Liver (tissue), 9 donors: ENCODE results near the gene FAM241A. TPM values are rescaled to one million over a fixed set of nuclear protein-coding genes. Genes with fewer than 3 reads are reported as not detected.

Experiments used
- DNase-seq: peaks from one replicate; pipeline ENCODE4 v3.0.0-alpha.2; 2017; ENCODE audit warnings: low spot score
- H3K27ac ChIP-seq, 2 donors: one replicate each; pipeline ENCODE4 v1.7.0; 2013; ENCODE audit warnings: inconsistent platforms in 2 of 2, low read length in 2 of 2, control low read depth in 1 of 2, low read depth in 1 of 2, mild to moderate bottlenecking in 1 of 2
- H3K27me3 ChIP-seq, 4 donors: one replicate each; pipeline versions ENCODE4 v1.6.1 to v1.7.0; 2013; ENCODE audit warnings: low read length in 3 of 4, inconsistent platforms in 1 of 4, mild to moderate bottlenecking in 1 of 4, moderate library complexity in 1 of 4; ENCODE audit not compliant: control insufficient read depth in 4 of 4, insufficient read depth in 4 of 4
- H3K36me3 ChIP-seq, 4 donors: one replicate each; pipeline versions ENCODE4 v1.6.1 to v1.7.0; 2013; ENCODE audit warnings: low read length in 3 of 4, mild to moderate bottlenecking in 3 of 4, low read depth in 1 of 4, moderate library complexity in 1 of 4; ENCODE audit not compliant: control insufficient read depth in 4 of 4, insufficient read depth in 3 of 4
- H3K4me1 ChIP-seq, 4 donors: one replicate each; pipeline versions ENCODE4 v1.6.1 to v1.7.0; 2013; ENCODE audit warnings: low read length in 3 of 4, mild to moderate bottlenecking in 3 of 4, moderate library complexity in 1 of 4; ENCODE audit not compliant: control insufficient read depth in 4 of 4, insufficient read depth in 4 of 4
- H3K4me3 ChIP-seq, 3 donors: one replicate each; pipeline versions ENCODE4 v1.6.1 to v1.7.0; 2013; ENCODE audit warnings: low read length in 3 of 3, control low read depth in 1 of 3, low read depth in 1 of 3, mild to moderate bottlenecking in 1 of 3
- H3K9ac ChIP-seq, 2 donors: one replicate each; pipeline ENCODE4 v1.7.0; 2013; ENCODE audit warnings: low read length in 2 of 2, mild to moderate bottlenecking in 2 of 2, moderate library complexity in 2 of 2, control low read depth in 1 of 2, low read depth in 1 of 2
- H3K9me3 ChIP-seq, 4 donors: one replicate each; pipeline versions ENCODE4 v1.6.1 to v1.7.0; 2013; ENCODE audit warnings: low read length in 3 of 4; ENCODE audit not compliant: control insufficient read depth in 4 of 4
- EGR1 ChIP-seq, 2 donors: IDR thresholded peaks; 2 replicates each; pipeline ENCODE4 v1.6.1; 2016 to 2018; ENCODE audit warnings: antibody characterized with exemption in 2 of 2, low read depth in 2 of 2
- FOXA1 ChIP-seq: IDR thresholded peaks from 2 replicates; pipeline ENCODE4 v1.6.1; 2016; ENCODE audit warnings: antibody characterized with exemption
- FOXA2 ChIP-seq: IDR thresholded peaks from 2 replicates; pipeline ENCODE4 v1.6.1; 2016; ENCODE audit warnings: antibody characterized with exemption
- GABPA ChIP-seq, 2 donors: IDR thresholded peaks in 1 of 2; conservative IDR thresholded peaks in 1 of 2; 2 replicates each; pipeline ENCODE4 v1.6.1; 2016; ENCODE audit warnings: antibody characterized with exemption in 2 of 2, mild to moderate bottlenecking in 1 of 2, moderate library complexity in 1 of 2
- HNF4A ChIP-seq, 2 donors: conservative IDR thresholded peaks; 2 replicates each; pipeline ENCODE4 v1.6.1; 2016; ENCODE audit warnings: antibody characterized with exemption in 2 of 2, mild to moderate bottlenecking in 2 of 2
- HNF4G ChIP-seq: IDR thresholded peaks from 2 replicates; pipeline ENCODE4 v1.6.1; 2016; ENCODE audit warnings: antibody characterized with exemption
- JUND ChIP-seq, 2 donors: IDR thresholded peaks; 2 replicates each; pipeline ENCODE4 v1.6.1; 2016; ENCODE audit warnings: antibody characterized with exemption in 2 of 2
- NR2F2 ChIP-seq: IDR thresholded peaks from 2 replicates; pipeline ENCODE4 v1.6.1; 2016; ENCODE audit warnings: antibody characterized with exemption
- RAD21 ChIP-seq, 2 donors: IDR thresholded peaks; 2 replicates each; pipeline ENCODE4 v1.6.1; 2016; ENCODE audit warnings: antibody characterized with exemption in 2 of 2, mild to moderate bottlenecking in 2 of 2
- RXRA ChIP-seq, 2 donors: IDR thresholded peaks; 2 replicates each; pipeline ENCODE4 v1.6.1; 2017 to 2018; ENCODE audit warnings: antibody characterized with exemption in 2 of 2, mild to moderate bottlenecking in 1 of 2
- SP1 ChIP-seq: IDR thresholded peaks from 2 replicates; pipeline ENCODE4 v1.6.1; 2018; ENCODE audit warnings: antibody characterized with exemption, mild to moderate bottlenecking
- TAF1 ChIP-seq: conservative IDR thresholded peaks from 2 replicates; pipeline ENCODE4 v1.6.1; 2016; ENCODE audit warnings: antibody characterized with exemption, mild to moderate bottlenecking
- YY1 ChIP-seq: IDR thresholded peaks from 2 replicates; pipeline ENCODE4 v1.6.1; 2016; ENCODE audit warnings: antibody characterized with exemption, mild to moderate bottlenecking
- WGBS: extraction: QIAGEN DNeasy Blood & Tissue Kit; methylation state at CpG from one replicate; pipeline ENCODE4 v1.1.7; 2013; 5-methylcytosine and 5-hydroxymethylcytosine counted together
- polyA plus RNA-seq, 2 donors: library from polyadenylated mRNA; stranded (reverse) in 1 of 2; unstranded in 1 of 2; fragments of 200-250 nt in 1 of 2; fragments of >200 nt in 1 of 2; fragmentation: Nextera tagmentation in 1 of 2; extraction: Ambion mirVana in 1 of 2; gene quantifications; one replicate each; pipeline versions ENCODE4 v1.2.1 to v1.2.3, GENCODE V29; 2013 to 2015
- total RNA-seq, 2 donors: library from RNA; depleted of rRNA; stranded (reverse); fragments of >200 nt; gene quantifications; one replicate each; pipeline ENCODE4 v1.2.3, GENCODE V29; 2014
- TF ChIP-seq, protein P1 (sequence below): IDR thresholded peaks from 2 replicates; pipeline ENCODE4 v1.6.1; 2016; ENCODE audit warnings: antibody characterized with exemption
- TF ChIP-seq, protein P2 (sequence below): IDR thresholded peaks from 2 replicates; pipeline ENCODE4 v1.6.1; 2016; ENCODE audit warnings: antibody characterized with exemption
- TF ChIP-seq, protein P3 (sequence below): fragments of 150-350 bp; IDR thresholded peaks from 2 replicates; pipeline ENCODE4 v1.5.1; 2017; ENCODE audit warnings: improper control_type of control experiment, low read depth, low read length; ENCODE audit not compliant: missing input control
- TF ChIP-seq, protein P4 (sequence below): IDR thresholded peaks from 2 replicates; pipeline ENCODE4 v1.6.1; 2016; ENCODE audit warnings: antibody characterized with exemption
- TF ChIP-seq, protein P5 (sequence below): IDR thresholded peaks from 2 replicates; pipeline ENCODE4 v1.6.1; 2016; ENCODE audit warnings: antibody characterized with exemption, mild to moderate bottlenecking
- donor health status: healthy.
- donor health status: healthy.
- donor health status: healthy.
- donor health status: healthy.
- donor health status: healthy.

Gene FAM241A
- total and polyA plus RNA-seq, 4 donors = 1.1 to 2.3 (median 1.7) TPM

DNA sequence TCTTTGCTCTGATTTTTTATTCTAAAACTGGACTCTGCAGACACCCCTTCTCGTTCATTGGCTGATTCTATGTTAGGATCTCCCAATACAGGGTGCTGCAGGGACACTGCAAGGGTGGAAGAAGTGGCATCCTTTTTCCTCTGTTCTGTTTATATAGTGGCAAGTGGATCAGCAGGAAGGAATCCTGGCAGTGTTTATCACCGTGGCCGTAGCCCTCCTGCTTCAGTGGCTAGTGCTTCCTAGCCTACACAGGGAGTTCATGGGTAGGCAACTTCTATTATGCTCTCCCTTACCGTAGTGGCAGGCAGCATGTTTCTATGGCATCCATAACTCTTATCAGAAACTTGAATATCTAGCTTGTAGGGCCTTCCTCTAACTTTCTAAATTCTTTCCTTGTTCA, 79.9 kb downstream of the FAM241A start:
- 64% methylated on average over 4 of the region's 4 CpGs for WGBS
- TF ChIP-seq RAD21 (IDR thresholded peaks at IDR 0.05) (no peak), HNF4G (no peak), SP1 (no peak), RXRA (IDR thresholded peaks at IDR 0.05) (no peak), FOXA2 (no peak), TAF1 (no peak)
- TF ChIP-seq, protein P1, sequence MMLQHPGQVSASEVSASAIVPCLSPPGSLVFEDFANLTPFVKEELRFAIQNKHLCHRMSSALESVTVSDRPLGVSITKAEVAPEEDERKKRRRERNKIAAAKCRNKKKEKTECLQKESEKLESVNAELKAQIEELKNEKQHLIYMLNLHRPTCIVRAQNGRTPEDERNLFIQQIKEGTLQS = no peak
- Histone ChIP-seq H3K4me1 (peaks cover 0 to 1% (median 0%) of the 10 kb centered on the region in 4 donors), H3K9me3 (no peaks in the 10 kb centered on the region), H3K27ac (no peak overlapping the region), H3K9ac (no peak overlapping the region), H3K27me3 (no peaks in the 10 kb centered on the region), H3K36me3 (no peaks in the 10 kb centered on the region), H3K4me3 (no peak overlapping the region)
- DNase-seq = no peak

DNA sequence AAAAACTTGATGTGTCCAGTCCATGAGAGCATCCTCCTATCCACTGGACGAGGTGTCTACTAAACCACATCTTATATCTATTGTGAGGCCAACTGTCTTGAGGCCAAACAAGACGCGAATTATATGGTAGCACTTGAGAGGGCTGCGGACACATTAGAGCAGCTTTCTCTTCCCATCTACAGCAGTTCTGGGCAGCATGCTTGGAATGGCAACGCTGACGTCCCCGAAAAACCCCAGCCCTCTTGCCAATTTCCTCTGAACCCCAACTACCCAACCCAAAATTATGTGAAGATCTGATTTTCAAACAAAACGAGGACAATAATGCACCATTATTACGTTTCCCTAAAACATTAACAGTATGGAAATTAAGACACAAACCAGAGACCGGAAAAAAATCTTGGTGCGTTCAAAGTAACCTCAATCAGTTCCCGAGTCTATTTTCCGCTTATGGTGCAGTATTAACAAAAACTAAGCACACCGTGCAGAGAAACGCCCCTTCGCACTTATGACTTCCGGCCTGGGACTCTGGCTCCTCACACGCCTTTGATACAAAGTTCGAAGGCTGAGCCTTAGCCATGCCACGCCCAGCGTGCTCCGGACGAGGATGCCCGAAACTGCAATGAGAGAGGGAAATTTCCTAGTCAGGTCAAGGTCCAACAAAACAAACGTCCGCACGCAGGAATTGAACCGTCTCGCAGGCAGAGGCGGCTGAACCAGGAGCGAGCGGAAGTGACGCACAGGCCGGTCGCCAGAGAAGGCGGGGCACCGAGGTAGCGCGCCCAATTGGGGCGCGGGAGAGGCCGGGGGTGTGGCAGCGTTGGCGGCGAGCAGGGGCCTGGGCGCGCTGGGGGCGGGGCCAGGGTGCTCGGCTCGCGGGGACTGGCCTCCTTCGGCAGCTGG, 85.9 kb downstream of the FAM241A start:
- Histone ChIP-seq H3K27me3 (no peaks in the 10 kb centered on the region), H3K27ac (peak overlapping the region; percentile 97 to 100), H3K4me3 (peak overlapping the region; percentile 80 to 95 (median 95)), H3K4me1 (peaks cover 2 to 14% (median 9%) of the 10 kb centered on the region in 4 donors), H3K36me3 (no peaks in the 10 kb centered on the region), H3K9me3 (no peaks in the 10 kb centered on the region), H3K9ac (peak overlapping the region; percentile 93 to 98)
- peak; percentile 61 for TF ChIP-seq FOXA2
- TF ChIP-seq NR2F2 = peak; percentile 80
- TF ChIP-seq HNF4A (conservative IDR thresholded peaks at IDR 0.05) = peak; percentile 98 to 99
- peak; percentile 98 for TF ChIP-seq SP1
- TF ChIP-seq, protein P2, sequence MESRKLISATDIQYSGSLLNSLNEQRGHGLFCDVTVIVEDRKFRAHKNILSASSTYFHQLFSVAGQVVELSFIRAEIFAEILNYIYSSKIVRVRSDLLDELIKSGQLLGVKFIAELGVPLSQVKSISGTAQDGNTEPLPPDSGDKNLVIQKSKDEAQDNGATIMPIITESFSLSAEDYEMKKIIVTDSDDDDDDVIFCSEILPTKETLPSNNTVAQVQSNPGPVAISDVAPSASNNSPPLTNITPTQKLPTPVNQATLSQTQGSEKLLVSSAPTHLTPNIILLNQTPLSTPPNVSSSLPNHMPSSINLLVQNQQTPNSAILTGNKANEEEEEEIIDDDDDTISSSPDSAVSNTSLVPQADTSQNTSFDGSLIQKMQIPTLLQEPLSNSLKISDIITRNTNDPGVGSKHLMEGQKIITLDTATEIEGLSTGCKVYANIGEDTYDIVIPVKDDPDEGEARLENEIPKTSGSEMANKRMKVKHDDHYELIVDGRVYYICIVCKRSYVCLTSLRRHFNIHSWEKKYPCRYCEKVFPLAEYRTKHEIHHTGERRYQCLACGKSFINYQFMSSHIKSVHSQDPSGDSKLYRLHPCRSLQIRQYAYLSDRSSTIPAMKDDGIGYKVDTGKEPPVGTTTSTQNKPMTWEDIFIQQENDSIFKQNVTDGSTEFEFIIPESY = peak; percentile 86
- TF ChIP-seq, protein P3, sequence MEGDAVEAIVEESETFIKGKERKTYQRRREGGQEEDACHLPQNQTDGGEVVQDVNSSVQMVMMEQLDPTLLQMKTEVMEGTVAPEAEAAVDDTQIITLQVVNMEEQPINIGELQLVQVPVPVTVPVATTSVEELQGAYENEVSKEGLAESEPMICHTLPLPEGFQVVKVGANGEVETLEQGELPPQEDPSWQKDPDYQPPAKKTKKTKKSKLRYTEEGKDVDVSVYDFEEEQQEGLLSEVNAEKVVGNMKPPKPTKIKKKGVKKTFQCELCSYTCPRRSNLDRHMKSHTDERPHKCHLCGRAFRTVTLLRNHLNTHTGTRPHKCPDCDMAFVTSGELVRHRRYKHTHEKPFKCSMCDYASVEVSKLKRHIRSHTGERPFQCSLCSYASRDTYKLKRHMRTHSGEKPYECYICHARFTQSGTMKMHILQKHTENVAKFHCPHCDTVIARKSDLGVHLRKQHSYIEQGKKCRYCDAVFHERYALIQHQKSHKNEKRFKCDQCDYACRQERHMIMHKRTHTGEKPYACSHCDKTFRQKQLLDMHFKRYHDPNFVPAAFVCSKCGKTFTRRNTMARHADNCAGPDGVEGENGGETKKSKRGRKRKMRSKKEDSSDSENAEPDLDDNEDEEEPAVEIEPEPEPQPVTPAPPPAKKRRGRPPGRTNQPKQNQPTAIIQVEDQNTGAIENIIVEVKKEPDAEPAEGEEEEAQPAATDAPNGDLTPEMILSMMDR = no peak
- peak; percentile 98 for TF ChIP-seq HNF4G
- TF ChIP-seq YY1 = peak; percentile 89
- TF ChIP-seq FOXA1 = peak; percentile 36
- TF ChIP-seq, protein P4, sequence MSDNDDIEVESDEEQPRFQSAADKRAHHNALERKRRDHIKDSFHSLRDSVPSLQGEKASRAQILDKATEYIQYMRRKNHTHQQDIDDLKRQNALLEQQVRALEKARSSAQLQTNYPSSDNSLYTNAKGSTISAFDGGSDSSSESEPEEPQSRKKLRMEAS = peak; percentile 100
- TF ChIP-seq EGR1 (IDR thresholded peaks at IDR 0.05; ENCODE audit: low read depth in 2 of 2) = peak; percentile 76 to 97
- TF ChIP-seq, protein P5, sequence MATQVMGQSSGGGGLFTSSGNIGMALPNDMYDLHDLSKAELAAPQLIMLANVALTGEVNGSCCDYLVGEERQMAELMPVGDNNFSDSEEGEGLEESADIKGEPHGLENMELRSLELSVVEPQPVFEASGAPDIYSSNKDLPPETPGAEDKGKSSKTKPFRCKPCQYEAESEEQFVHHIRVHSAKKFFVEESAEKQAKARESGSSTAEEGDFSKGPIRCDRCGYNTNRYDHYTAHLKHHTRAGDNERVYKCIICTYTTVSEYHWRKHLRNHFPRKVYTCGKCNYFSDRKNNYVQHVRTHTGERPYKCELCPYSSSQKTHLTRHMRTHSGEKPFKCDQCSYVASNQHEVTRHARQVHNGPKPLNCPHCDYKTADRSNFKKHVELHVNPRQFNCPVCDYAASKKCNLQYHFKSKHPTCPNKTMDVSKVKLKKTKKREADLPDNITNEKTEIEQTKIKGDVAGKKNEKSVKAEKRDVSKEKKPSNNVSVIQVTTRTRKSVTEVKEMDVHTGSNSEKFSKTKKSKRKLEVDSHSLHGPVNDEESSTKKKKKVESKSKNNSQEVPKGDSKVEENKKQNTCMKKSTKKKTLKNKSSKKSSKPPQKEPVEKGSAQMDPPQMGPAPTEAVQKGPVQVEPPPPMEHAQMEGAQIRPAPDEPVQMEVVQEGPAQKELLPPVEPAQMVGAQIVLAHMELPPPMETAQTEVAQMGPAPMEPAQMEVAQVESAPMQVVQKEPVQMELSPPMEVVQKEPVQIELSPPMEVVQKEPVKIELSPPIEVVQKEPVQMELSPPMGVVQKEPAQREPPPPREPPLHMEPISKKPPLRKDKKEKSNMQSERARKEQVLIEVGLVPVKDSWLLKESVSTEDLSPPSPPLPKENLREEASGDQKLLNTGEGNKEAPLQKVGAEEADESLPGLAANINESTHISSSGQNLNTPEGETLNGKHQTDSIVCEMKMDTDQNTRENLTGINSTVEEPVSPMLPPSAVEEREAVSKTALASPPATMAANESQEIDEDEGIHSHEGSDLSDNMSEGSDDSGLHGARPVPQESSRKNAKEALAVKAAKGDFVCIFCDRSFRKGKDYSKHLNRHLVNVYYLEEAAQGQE = peak; percentile 80
- TF ChIP-seq RAD21 (IDR thresholded peaks at IDR 0.05) = peak; percentile 31 to 49
- TF ChIP-seq TAF1 = peak; percentile 11
- TF ChIP-seq GABPA (IDR thresholded peaks at IDR 0.05 in 1 of 2, conservative IDR thresholded peaks at IDR 0.05 in 1 of 2) = peak; percentile 84 to 95
- TF ChIP-seq RXRA (IDR thresholded peaks at IDR 0.05) = peak; percentile 88
- TF ChIP-seq, protein P1 = peak; percentile 50
- peak; percentile 81 to 83 for TF ChIP-seq JUND (IDR thresholded peaks at IDR 0.05)
- peak; percentile 98 for DNase-seq
- WGBS = under 1% methylated on average over 52 of the region's 52 CpGs
